NOMO-1 (cell line): ENCODE results near the gene DCLK1.
A peak's percentile ranks its signal among the peaks of the same experiment; 100 is the strongest.

Experiments
- DNase-seq, 2 experiments: peaks; one replicate each; lab custom pipeline; 2025; ENCODE audit not compliant: unreplicated experiment in 2 of 2; lab: John Stamatoyannopoulos, UW

The DCLK1 gene

DNA sequence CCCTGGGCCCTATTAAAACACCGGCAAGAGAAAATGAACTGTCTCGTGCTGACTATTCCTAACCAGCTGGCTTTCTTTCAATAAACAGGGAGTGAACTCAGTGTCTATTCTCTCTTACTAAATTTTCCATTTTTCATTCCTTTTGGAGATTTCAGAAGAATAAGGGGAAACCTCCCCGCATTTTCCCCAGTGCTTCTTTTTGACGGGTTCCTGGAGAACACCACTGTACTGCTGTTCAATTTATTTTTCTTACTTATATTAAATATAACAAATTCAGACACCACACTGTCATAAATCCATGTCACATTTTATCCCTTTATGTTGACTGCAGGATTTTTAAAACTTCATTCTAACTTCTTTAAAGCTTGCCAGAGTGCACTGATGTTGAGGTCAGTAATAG lies 75.8 kb downstream of the DCLK1 start:
- no peak for DNase-seq

DNA sequence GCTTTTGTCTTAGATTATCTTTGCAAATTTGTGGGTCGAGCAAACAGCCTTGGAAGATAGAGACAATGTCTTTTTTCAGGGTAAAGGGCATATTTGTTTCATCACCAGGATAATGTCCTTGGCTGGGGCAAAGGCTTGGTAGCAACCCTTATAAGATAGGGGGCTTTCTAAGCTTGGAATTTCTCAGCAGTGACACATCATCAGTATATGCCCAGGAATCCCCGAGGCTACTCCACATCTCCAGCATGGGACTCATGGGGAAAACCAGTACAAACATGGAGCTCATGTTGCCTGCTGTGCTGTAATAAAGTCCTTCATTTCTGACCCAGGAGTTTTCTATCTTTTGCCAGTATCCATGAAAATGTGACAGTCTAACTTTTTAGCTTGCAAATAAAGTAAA lies 77.1 kb downstream of the DCLK1 start:
- DNase-seq = no peak

DNA sequence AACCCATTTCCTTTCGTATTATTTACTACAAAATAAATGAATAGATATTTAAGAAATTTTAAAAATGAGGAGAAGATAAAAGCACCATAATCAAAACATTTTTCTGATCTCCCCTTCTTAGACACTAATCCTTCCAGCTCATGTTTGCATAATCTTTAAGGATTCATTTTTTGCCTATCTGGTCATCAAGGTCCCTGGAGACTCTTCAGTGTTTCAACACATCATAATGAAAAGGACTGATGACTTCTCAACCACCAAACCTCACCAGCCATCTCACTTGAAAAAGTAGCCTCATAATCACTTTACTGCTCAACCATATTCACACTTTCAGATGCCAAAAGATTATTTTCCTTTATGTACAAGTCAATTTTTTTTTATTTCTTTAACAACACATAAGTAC lies 80.1 kb downstream of the DCLK1 start:
- no peak for DNase-seq

DNA sequence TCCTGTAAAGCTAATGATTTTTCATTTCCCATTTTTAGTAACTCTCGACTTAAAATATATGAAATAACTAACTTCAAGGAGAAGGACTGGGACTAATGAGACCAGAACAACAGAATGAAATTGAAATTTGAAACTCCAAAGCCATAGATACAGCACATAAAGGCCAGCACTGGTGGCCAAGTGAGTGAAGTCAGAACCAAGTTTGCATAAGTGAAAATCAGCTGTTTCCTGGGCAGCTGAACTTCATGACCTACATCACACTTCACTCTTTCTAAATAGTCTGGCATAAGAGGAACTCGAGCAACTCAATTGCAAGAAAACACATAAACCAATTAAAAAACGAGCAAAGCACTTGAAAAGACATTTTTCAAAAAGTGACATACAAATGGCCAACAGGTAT lies 84.5 kb downstream of the DCLK1 start:
- no peak for DNase-seq

DNA sequence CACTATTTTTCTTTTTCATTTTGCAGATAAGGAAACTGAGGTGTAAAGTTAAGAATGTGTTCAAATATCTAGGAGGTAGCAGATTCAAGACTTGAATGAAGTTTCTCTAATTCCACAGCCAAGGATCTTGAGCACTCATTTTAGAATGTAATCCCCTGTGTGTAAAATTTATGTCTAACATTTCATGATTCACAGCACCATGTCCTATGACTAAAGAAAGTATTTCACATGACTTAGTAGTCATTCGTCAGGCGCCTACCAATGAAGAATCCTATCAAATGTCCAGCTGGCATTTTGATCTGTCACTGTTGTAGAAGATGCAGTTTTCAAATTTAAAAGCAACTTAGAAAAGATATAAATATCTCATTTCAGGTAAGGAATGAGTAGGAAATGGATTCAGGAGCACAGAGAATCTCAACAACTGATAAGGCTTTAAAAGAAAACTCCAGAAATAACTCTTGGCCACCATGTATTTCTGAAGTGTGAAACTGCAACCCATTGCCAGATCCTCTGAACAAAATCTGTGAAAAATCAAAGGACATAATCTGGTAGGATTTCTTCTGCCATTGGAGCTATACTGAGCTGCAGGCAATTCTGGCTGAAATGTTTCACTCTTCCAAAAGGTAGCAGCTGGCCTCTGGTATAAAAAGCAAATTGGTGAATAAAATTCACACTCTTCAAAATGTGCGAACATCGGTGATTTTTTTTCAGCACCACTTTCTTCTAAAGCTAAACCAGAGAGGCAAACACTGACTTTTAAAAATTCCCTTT lies 92.2 kb downstream of the DCLK1 start:
- no peak for DNase-seq

DNA sequence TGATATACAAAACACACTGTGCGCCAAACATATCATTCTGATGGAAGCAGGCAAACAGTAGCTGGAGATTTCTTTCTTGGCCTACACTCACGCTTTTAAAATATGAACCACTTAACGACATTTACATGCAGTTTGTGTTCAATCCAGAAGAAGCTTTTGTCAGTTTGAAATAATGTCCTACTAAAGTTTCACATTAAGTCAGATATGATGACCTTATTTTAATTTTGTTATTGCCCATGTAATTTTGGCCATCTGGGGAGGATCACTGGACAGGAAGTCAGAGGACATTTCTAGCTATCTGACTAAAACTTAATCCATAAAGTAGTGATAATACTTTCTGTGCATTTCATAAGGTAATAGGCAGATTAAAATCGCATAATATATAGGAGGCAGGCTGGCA lies 98.1 kb downstream of the DCLK1 start:
- no peak for DNase-seq

DNA sequence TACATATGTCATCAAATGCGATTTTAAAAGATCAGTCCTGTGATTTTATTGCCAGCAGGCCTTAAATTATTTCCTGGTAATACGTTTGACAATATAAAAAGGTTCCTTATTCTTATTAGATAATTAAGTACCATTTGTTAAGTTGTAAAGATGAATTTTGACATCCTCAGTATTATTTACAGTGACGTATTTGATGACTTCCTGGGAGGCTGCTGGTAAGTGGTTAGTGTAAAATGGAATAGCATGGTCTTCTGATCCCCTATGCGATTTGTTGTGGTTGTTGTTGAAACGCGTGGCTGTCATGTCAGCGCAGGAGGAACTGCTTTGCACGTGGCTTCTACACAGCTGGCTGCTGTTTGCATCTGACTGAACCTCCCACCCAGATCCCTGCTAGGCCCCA lies 99.7 kb downstream of the DCLK1 start:
- DNase-seq = no peak

DNA sequence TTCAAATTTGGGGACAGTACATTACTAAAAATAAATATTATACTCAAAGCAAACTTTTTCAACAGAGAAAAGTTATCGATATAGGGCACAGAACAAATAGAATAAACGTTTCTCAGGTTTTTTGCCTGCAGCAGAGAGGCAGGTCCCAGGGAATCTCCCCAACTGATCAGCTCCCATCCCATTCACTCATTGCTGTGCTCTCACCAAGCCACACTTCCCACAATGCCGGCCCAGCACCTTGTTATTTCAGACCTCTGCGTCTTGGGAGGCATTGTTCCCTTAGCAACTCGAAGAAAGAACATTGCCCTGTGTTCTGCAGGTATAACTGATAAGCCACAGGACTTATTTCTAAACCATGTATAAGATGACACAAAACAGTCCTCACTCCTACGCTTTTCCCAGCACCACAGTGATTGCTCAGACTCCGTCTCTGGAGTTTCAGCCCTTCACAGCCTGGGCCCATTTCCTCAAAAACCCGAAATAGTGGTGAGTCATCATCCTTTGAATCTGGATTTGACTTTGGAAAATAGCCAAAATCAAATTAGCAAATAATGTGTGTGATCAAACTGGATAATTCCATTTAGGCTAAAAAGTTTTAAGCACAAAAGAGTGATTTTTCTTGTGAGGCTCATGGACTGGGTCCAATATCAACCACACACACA lies 100.4 kb downstream of the DCLK1 start:
- DNase-seq = no peak

DNA sequence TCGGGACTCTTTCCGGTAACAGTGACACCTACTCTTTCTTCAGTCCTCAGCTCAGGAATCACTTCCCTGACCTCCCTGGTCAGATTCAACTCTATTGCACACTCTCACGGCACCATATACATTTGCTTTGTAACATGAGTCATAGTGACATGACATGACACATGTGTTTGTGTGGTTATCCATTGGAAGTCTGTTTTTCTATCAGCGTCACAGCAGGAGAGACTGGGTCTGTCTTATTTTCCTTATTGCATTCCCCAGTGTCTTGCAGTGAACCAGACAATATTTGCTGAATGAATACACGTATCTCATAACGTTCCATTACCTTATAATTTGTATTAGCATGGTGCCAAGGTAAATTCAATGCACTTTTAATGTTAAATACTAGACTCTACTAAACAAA lies 102.0 kb downstream of the DCLK1 start:
- DNase-seq = no peak

DNA sequence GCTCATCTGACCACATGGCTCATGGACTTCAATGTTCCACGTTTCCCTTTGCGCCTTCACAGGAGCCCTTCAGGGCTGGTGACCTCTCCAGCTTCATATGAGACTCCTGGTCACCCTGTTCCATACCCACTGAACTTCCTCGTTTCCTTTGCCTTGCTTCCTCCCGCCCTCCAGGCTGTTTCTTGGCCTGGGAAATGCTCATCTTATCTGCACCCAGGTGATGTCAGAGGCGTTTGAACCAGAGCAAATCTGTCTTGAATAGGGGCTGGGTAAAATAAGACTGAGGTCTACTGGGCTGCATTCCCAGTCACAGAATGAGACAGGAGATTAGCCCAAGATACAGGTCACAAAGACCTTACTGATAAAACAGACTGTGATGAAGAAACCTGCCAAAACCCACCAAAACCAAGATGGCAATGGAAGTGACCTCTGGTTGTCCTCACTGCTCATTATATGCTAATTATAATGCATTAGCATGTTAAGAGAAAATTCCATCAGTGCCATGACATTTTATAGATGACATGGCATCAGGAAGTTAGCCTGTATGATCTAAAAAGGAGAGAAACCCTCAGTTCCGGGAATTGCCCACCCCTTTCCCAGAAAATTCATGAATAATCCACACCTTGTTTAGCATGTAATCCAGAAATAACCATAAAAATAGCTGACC lies 102.7 kb downstream of the DCLK1 start:
- no peak for DNase-seq

DNA sequence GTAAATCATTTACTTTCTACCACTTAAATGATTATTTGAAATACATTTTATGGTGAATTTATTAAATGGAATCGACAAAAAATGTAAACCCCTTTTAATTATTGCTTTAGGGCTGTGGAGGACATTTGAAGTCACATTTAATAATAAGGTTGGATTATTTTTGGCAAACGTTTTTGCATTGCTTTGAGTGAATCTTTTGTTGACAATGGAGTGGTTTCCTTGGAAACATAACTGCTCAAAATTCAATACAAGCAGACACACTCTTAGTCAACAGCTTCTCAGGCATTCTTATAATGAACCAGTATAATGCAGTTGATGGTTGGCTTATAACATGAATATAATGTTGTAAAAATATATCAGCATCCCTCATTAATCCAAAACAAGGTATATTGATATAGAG lies 104.7 kb downstream of the DCLK1 start:
- no peak for DNase-seq

DNA sequence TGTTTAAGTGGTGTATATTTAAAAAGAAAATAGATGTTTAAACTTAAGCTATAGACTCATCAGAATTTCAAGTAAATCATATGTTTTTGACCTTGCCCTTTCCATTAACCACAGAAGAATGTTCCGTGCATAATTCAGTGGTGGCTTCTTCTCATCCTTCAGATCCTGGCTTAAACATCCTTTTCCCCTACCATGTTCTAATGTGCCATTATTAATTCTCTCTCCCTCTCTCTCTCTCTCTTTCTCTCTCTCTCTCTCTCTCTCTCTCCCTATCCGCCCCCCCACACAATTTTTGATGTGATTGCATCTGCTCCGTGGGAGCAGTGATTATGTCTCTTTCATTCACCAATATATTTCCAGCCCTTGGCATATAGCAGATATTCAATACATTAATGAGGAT lies 116.4 kb downstream of the DCLK1 start:
- DNase-seq = no peak

DNA sequence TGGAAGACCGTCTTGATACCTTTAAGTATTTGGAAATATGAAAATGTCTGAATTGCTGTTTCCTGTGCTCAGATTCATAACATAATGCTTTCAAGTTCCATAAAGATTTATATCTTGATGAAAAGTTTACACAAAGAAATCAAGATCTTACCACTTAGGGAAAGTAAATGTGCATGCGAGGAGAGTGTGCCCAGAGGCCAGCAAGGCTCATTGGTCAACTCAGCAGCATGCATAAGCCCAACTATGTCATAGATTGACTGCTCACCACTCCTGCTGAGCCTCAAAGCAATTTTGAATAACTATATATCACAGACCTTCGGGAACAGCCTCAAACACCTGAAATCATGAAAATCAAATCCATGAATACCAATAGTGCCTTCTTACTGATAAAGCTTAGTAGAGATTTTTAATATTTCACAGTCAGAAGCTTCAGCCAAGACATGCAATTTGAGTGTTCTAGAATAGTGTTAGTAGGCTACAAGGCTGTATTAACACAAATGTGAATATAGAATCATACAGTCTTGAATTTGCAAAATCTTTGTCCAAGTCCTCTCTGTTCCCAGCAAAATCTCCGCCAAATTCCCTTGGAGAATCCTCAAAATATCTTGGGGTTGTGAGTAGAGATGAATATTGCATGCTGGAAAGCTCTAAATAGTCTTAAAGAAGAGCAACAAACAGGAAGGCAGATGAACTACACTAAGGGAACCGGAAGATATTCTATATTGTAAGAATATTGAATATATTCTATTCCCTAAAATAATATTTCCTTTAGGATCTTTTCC lies 124.1 kb downstream of the DCLK1 start:
- no peak for DNase-seq

DNA sequence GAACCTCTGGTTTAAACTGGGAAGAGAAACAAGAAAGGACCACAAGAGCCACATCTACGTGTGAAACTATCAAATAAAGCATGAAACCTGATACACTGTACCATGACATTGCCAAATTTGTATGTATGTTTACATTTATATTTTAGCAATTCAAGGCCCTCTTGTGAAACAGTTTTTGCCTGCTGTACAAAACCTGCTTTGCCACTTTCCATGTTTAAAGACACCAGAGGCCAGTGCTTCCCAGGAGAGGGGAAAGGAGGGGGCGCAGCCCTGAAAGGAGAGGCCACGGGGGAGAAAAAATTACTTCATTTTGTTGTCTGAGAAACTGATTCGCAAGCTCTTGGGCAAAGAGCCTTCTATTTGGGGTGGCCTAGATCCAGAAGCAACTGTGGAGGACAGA lies 124.8 kb downstream of the DCLK1 start:
- no peak for DNase-seq

DNA sequence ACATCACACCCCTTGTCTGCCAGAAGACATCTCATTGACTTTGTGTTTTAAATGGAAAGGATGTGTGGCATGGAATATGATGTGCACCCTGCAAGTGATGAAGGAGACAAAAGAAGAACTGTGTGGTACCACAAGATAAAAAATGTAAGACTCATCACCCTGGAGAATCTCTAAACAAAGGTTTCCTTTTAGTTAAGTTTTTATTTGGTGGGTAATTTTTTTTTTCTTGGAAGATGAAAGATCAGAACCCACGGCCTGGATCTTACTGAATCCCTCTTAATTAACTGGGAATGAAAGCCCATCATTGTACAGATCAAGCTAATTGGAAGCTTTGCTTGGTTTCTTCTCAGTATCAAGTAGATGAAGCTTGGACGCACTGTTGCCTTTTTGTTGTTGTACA lies 129.6 kb downstream of the DCLK1 start:
- DNase-seq = no peak

DNA sequence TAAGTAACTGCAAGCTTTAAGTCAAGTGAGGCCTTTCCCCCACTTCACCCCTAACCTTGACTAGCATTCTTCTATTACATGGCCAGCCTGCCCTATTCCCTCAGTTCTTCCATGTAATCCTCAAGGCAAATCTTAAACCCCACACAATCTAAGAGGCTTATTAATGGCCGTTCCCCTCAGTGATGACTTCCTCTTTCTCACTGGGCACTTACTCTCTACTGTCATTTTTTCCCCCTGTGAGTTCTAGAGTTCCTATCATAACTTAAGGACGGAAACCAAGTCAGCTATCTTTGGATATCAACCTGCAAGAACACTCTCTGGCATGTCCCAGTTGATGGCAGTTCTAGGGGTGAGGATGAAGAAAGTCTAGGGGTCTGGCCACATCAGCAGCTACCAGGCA lies 131.2 kb downstream of the DCLK1 start:
- peak in 1 of 2 experiments; percentile 37 for DNase-seq

DNA sequence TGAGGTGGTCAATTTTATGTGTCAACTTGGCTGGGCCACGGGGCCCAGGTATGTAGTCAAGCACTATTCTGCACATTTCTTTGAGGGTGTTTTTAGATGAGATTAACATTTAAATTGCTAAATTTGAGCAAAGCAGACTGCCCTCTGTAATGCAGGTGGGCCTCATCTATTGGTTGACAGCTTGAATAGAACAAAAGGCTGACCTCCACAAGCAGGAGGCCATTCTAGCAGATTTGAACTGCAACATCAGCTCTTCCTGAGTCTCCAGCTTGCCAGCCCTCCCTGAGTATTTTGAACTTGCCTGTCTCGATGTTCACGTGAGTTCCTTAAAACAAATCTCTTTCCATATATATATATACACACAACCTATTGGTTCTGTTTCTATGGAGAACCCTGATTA lies 134.8 kb downstream of the DCLK1 start:
- DNase-seq = no peak

DNA sequence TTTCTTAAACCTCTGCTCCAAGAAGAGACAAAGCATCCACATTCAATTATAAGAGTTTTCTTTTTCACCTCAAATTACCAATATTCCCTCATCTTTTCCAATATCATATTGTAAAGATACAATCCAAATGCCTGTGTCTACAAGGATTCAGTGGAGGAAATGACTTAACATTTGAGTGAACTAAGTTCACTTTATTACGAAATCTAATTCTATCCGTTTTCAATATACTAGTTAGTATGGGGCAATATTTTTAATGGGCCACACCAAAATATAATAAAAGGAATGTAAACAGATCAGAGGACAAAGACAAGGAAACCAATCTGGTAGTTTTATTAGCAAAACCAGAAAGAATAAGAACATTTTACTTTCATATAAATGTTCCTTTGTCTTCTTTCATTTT lies 136.0 kb downstream of the DCLK1 start:
- peak in 1 of 2 experiments; percentile 27 for DNase-seq

DNA sequence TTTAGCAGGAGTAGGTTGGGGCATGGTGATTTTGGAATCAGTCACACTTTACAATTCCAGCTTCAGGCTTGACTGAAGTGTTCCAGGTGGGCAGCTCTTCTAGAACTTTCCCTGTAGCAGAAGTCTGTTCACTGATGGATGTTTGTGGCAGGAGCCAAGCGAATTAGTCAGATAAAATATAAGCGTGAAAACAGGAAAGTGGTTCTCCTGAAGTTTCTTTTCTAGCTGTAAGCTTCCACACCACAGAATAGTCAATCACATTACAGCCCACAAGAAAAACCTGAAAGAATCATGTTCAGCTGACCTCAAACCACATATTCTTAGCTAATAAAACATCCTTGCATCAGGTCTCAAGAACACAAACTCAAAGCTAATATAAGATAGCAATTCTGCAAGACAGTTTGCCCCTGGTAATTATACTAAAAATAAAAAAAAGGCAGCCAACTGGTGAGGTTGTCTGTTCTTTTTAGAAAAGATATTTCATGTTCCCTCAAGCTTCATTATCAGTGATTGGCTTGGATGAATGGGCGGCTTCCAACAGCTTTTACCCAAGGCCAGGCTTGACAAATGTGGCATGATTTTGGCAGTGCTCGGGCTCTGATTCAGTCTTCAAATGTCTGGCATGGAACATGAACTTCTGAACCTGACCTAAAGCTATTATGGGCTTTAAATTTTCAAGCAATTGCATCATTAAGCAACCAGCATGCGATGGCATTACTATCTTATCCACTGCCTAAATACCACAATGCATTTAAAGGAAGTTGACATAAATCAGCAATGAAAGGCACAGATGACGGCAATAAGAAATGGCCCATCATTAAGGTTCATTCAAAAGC lies 136.8 kb downstream of the DCLK1 start:
- DNase-seq = peak; percentile 72 to 89

DNA sequence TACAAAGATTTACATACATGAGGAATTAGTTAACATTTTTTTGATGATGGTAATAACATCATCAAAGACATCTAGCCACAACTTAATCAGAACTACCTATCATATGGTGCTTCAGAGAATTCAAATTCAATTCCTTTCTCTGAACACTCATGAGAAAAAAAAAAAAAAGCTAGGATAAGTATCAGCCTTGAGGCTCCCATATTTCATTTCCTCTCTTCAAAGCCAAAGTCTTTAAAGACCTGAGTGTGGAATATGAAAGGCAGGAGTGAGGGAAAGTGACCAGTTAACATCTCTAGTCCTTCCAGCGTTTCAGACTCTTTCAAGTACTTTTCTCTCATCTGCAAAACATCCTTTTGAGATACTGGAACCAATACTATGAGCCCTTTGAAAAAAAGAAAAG lies 137.5 kb downstream of the DCLK1 start:
- DNase-seq = no peak
